HepG2 (cell line): ENCODE data around the gene ZNF593OS. TPM values are rescaled to one million over a fixed set of nuclear protein-coding genes. Genes with fewer than 3 reads are reported as not detected.

Experiments
- ATAC-seq: fragments of 200-7000 bp; cut with Tn5 transposase; 3 replicates; pipeline ENCODE4 v1.9.1; 2020; ENCODE audit warnings: mild to moderate bottlenecking, moderate library complexity
- BruUV-seq: library from RNA; stranded (reverse); fragments of 400-500 nt; replicated peaks from 2 replicates; lab custom pipeline; 2021; lab: Mats Ljungman, UMichigan
- CTCF ChIA-PET: fragments of 300-600 bp; formaldehyde crosslinking; extraction: SDS; loops from one replicate; lab custom pipeline; 2021; ENCODE audit warnings: low total read pairs, inconsistent platforms, low intra/inter-chr PET ratio; lab: Yijun Ruan, JAX
- POLR2A ChIA-PET: fragments of 350-600 bp; sonication (Branson Sonifier 250); formaldehyde crosslinking; loops from one replicate; lab custom pipeline; 2020; ENCODE audit warnings: antibody characterized with exemption, inconsistent platforms; lab: Yijun Ruan, JAX
- DNase-seq: peaks from one replicate; pipeline ENCODE4 v3.0.0-alpha.2; 2015; ENCODE audit warnings: low spot score
- FAIRE-seq: peaks from 3 replicates; lab custom pipeline; 2011; peaks lifted over from hg19 to GRCh38; lab: Jason Lieb, UNC
- H2AFZ ChIP-seq: one replicate; pipeline ENCODE4 v1.6.1; 2011; ENCODE audit warnings: low read length, inconsistent platforms
- H3K27ac ChIP-seq: fragments of 300-600 bp; 3 replicates; pipeline ENCODE4 v1.8.0; 2011; ENCODE audit warnings: mixed run types, mild to moderate bottlenecking, mixed read lengths, low read length, inconsistent platforms; ENCODE audit not compliant: insufficient read depth; ENCODE audit errors: extremely low read length
- H3K27me3 ChIP-seq, 2 experiments: fragments of 200-600 bp in 1 of 2; 2 replicates in 1 of 2; 3 replicates in 1 of 2; pipeline versions ENCODE4 v1.6.0 to v1.8.0; 2011; ENCODE audit warnings: low read length in 2 of 2, mild to moderate bottlenecking in 2 of 2, moderate library complexity in 2 of 2, inconsistent platforms in 1 of 2; ENCODE audit not compliant: insufficient read depth in 2 of 2, control insufficient read depth in 1 of 2
- H3K36me3 ChIP-seq, 2 experiments: fragments of 200-600 bp in 1 of 2; replicated peaks in 1 of 2; 2 replicates in 1 of 2; 3 replicates in 1 of 2; pipeline versions ENCODE4 v1.5.1 to v1.8.0; 2011; ENCODE audit warnings: low read length in 2 of 2, inconsistent platforms in 1 of 2; ENCODE audit not compliant: insufficient read depth in 2 of 2, control insufficient read depth in 1 of 2
- H3K4me1 ChIP-seq: 2 replicates; pipeline ENCODE4 v1.5.1; 2012; ENCODE audit warnings: low read length, inconsistent platforms; ENCODE audit not compliant: insufficient read depth
- H3K4me2 ChIP-seq: 2 replicates; pipeline ENCODE4 v1.6.0; 2011; ENCODE audit warnings: low read depth, low read length, inconsistent platforms
- H3K4me3 ChIP-seq, 3 experiments: fragments of 200-600 bp in 1 of 3; sonication (generic), shearing (Covaris generic) in 1 of 3; replicated peaks in 1 of 3; 2 replicates each; pipeline ENCODE4 v1.5.1; 2011 to 2016; ENCODE audit warnings: low read length in 3 of 3, inconsistent platforms in 2 of 3, low read depth in 2 of 3, mild to moderate bottlenecking in 2 of 3, control low read depth in 1 of 3, mixed read lengths in 1 of 3; ENCODE audit not compliant: insufficient read depth in 1 of 3
- H3K79me2 ChIP-seq: one replicate; pipeline ENCODE4 v1.6.1; 2011; ENCODE audit warnings: low read length, inconsistent platforms; ENCODE audit not compliant: insufficient read depth
- H3K9ac ChIP-seq: 2 replicates; pipeline ENCODE4 v1.6.0; 2011; ENCODE audit warnings: mild to moderate bottlenecking, low read depth, low read length, inconsistent platforms; ENCODE audit not compliant: insufficient read depth
- H3K9me3 ChIP-seq: 2 replicates; pipeline ENCODE4 v1.5.1; 2012; ENCODE audit warnings: mild to moderate bottlenecking, low read length
- H4K20me1 ChIP-seq: 2 replicates; pipeline ENCODE4 v1.6.0; 2011; ENCODE audit warnings: inconsistent platforms, mild to moderate bottlenecking, low read length, moderate library complexity; ENCODE audit not compliant: insufficient read depth
- KDM5B ChIP-seq: sonication (generic); formaldehyde crosslinking; IDR thresholded peaks from 2 replicates; pipeline ENCODE4 v1.4.0; 2020; ENCODE audit warnings: missing genetic modification reagents, mild to moderate bottlenecking, borderline replicate concordance
- NCOA5 ChIP-seq: sonication (generic); formaldehyde crosslinking; IDR thresholded peaks from 2 replicates; pipeline ENCODE4 v1.4.0; 2020; ENCODE audit warnings: missing genetic modification reagents
- ZKSCAN1 ChIP-seq: fragments of 150-350 bp; IDR thresholded peaks from 2 replicates; pipeline ENCODE4 v1.6.1; 2014; ENCODE audit warnings: low read length
- ZNF207 ChIP-seq: fragments of 450-650 bp; IDR thresholded peaks from 2 replicates; pipeline ENCODE4 v1.6.1; 2016; ENCODE audit warnings: antibody characterized with exemption, borderline replicate concordance
- ZNF430 ChIP-seq: sonication (generic); formaldehyde crosslinking; IDR thresholded peaks from 2 replicates; pipeline ENCODE4 v1.9.0; 2021; ENCODE audit warnings: mild to moderate bottlenecking, missing genetic modification reagents
- ZNF510 ChIP-seq: sonication (generic); formaldehyde crosslinking; IDR thresholded peaks from 2 replicates; pipeline ENCODE4 v1.4.0; 2020; ENCODE audit warnings: low read depth, mild to moderate bottlenecking, missing genetic modification reagents
- WGBS: methylation state at CpG from one replicate; pipeline ENCODE4 v1.1.6; 2017; ENCODE audit warnings: low lambda C conversion rate; 5-methylcytosine and 5-hydroxymethylcytosine counted together
- in situ Hi-C: cut with HindIII; loops from 2 replicates; pipeline ENCODE4 v1.10.0; 2017; ENCODE audit warnings: low pct_unique_long_range_greater_than_20kb; ENCODE audit not compliant: extremely low pct_ligation_motif_present
- intact Hi-C: fragments of 100-400 bp; cut with micrococcal nuclease; formaldehyde crosslinking; loops from one replicate; pipeline ENCODE4 v1.10.0; 2022; ENCODE audit not compliant: unreplicated experiment
- polyA plus RNA-seq, 8 experiments: library from polyadenylated mRNA; depleted of rRNA in 3 of 8; stranded (reverse) in 7 of 8; unstranded in 1 of 8; fragments of >200 nt; fragmentation: Illumina TruSeq in 4 of 8; extraction: Trizol in 4 of 8; gene quantifications; 2 replicates each; pipeline versions ENCODE4 v1.2.1 to v1.2.3, GENCODE V29; 2011 to 2016; ENCODE audit warnings: low read depth in 4 of 8, missing spikeins in 1 of 8, mixed read lengths in 1 of 8; ENCODE audit not compliant: insufficient read depth in 1 of 8
- total RNA-seq, 5 experiments: library from RNA; depleted of rRNA; stranded (reverse); fragments of >200 nt; fragmentation: Illumina TruSeq; extraction: Trizol; gene quantifications; 2 replicates each; pipeline ENCODE4 v1.2.3, GENCODE V29; 2016; ENCODE audit warnings: low read depth in 1 of 5

Gene ZNF593OS
- total and polyA plus RNA-seq, 2 of the 13 experiments (the other 11 are each of a cell fraction or from before 2014, with no cell fraction given): not detected

GRCh38 chr1:26125382-26125781 is 46.2 kb downstream of the ZNF593OS start:
- H4K20me1 ChIP-seq: no peaks in the 10 kb centered on the region
- no peak for ATAC-seq
- no peaks in the 10 kb centered on the region for H3K79me2 ChIP-seq
- H3K9ac ChIP-seq: no peak overlapping the region
- in situ Hi-C loops (no loop called here), intact Hi-C loops (no loop called here)
- H3K4me3 ChIP-seq: no peak overlapping the region
- POLR2A ChIA-PET: no interaction called here
- no TSS peak for BruUV-seq
- TF ChIP-seq ZNF207: no peak
- TF ChIP-seq ZNF430 (CRISPR knock-in tag): no peak
- no peak for TF ChIP-seq KDM5B
- DNase-seq: no peak
- CTCF ChIA-PET: no interaction called here
- peaks cover 9% of the 10 kb centered on the region; the same call in 1 of the 2 replicates for H3K4me1 ChIP-seq
- no peak overlapping the region for H3K27ac ChIP-seq
- FAIRE-seq: no peak
- H2AFZ ChIP-seq: no peak overlapping the region
- H3K4me2 ChIP-seq: no peak overlapping the region
- H3K27me3 ChIP-seq: no peaks in the 10 kb centered on the region; a peak in 1 of 5 replicates
- H3K9me3 ChIP-seq: no peaks in the 10 kb centered on the region
- H3K36me3 ChIP-seq: peaks cover 0 to 2% of the 10 kb centered on the region in 2 experiments; a peak in 4 of 5 replicates

GRCh38 chr1:26124418-26125331 is 47.0 kb downstream of the ZNF593OS start:
- ATAC-seq: no peak
- no peaks in the 10 kb centered on the region for H4K20me1 ChIP-seq
- H3K9me3 ChIP-seq: no peaks in the 10 kb centered on the region
- no peak for DNase-seq
- no peaks in the 10 kb centered on the region; a peak in 1 of 5 replicates for H3K27me3 ChIP-seq
- ChIA-PET CTCF (no interaction called here), POLR2A (no interaction called here)
- H3K27ac ChIP-seq: no peak overlapping the region
- no peak overlapping the region for H3K4me2 ChIP-seq
- H3K4me3 ChIP-seq: no peak overlapping the region
- in situ Hi-C loops: no loop called here
- H3K9ac ChIP-seq: no peak overlapping the region
- BruUV-seq: no TSS peak
- peaks cover 9% of the 10 kb centered on the region; the same call in 1 of the 2 replicates for H3K4me1 ChIP-seq
- peaks cover 0 to 2% of the 10 kb centered on the region in 2 experiments; a peak in 4 of 5 replicates for H3K36me3 ChIP-seq
- 93% methylated on average over 4 of the region's 4 CpGs for WGBS
- H3K79me2 ChIP-seq: no peaks in the 10 kb centered on the region
- no peak for FAIRE-seq
- no peak overlapping the region for H2AFZ ChIP-seq
- intact Hi-C loops: no loop called here
- no peak for TF ChIP-seq NCOA5 (CRISPR knock-in tag)
- 0 out of 2 replicates have a peak, but pooled peaks have one; percentile 17 for TF ChIP-seq ZKSCAN1
- TF ChIP-seq ZNF510 (CRISPR knock-in tag): no peak
